Parathyroid adenoma (tissue), 2 donors: ENCODE data around the gene MAGEA9.
"Not testable (repeated sequence)": the region's sequence is repeated elsewhere in the genome, so short reads cannot be mapped to it uniquely, and the experiment has no call there.

Experiments used
- H2AFZ ChIP-seq: fragments of 300-600 bp; sonication (generic); one replicate; pipeline ENCODE4 v1.7.0; 2017; ENCODE audit warnings: antibody characterized with exemption, mild to moderate bottlenecking
- H3K27ac ChIP-seq: fragments of 300-600 bp; sonication (generic); one replicate; pipeline ENCODE4 v1.7.0; 2017
- H3K27me3 ChIP-seq: fragments of 300-600 bp; sonication (generic); one replicate; pipeline ENCODE4 v1.7.0; 2017; ENCODE audit warnings: low read length; ENCODE audit not compliant: control insufficient read depth, insufficient read depth
- H3K36me3 ChIP-seq: fragments of 300-600 bp; sonication (generic); one replicate; pipeline ENCODE4 v1.7.0; 2017; ENCODE audit warnings: low read length; ENCODE audit not compliant: control insufficient read depth, insufficient read depth
- H3K4me1 ChIP-seq: fragments of 300-600 bp; sonication (generic); one replicate; pipeline ENCODE4 v1.7.0; 2017; ENCODE audit warnings: control low read depth
- H3K4me2 ChIP-seq: fragments of 300-600 bp; sonication (generic); one replicate; pipeline ENCODE4 v1.7.0; 2017; ENCODE audit warnings: low read length
- H3K4me3 ChIP-seq: fragments of 300-600 bp; sonication (generic); one replicate; pipeline ENCODE4 v1.7.0; 2017; ENCODE audit warnings: low read depth, low read length
- H3K79me2 ChIP-seq: fragments of 300-600 bp; sonication (generic); one replicate; pipeline ENCODE4 v1.7.0; 2017; ENCODE audit warnings: control low read depth
- H3K9ac ChIP-seq: fragments of 300-600 bp; sonication (generic); one replicate; pipeline ENCODE4 v1.7.0; 2017; ENCODE audit warnings: mild to moderate bottlenecking
- H3K9me3 ChIP-seq: fragments of 300-600 bp; sonication (generic); one replicate; pipeline ENCODE4 v1.7.0; 2017; ENCODE audit warnings: low read length; ENCODE audit not compliant: control insufficient read depth
- CTCF ChIP-seq: fragments of 300-600 bp; sonication (generic); IDR thresholded peaks from one replicate; pipeline ENCODE4 v1.7.0; 2017; ENCODE audit warnings: antibody characterized with exemption, mild to moderate bottlenecking
- donor health status: primary hyperparathyroidism.

Gene MAGEA9

GRCh38 chrX:149795531-149795930, 13.8 kb downstream of the MAGEA9 start:
- not testable (repeated sequence) for H3K4me1 ChIP-seq, H3K9ac ChIP-seq, H3K4me2 ChIP-seq, H3K27me3 ChIP-seq, H3K27ac ChIP-seq, H3K36me3 ChIP-seq, H3K79me2 ChIP-seq, H3K9me3 ChIP-seq, H3K4me3 ChIP-seq, H2AFZ ChIP-seq

- no peaks in the 10 kb centered on the region for H3K79me2 ChIP-seq
- H3K4me1 ChIP-seq = no peaks in the 10 kb centered on the region
- no peak overlapping the region for H3K4me3 ChIP-seq
- H3K4me2 ChIP-seq = no peak overlapping the region
- H3K27ac ChIP-seq = no peak overlapping the region
- no peaks in the 10 kb centered on the region for H3K27me3 ChIP-seq
- TF ChIP-seq CTCF = no peak
- H2AFZ ChIP-seq = no peak overlapping the region
- H3K9ac ChIP-seq = no peak overlapping the region
- no peaks in the 10 kb centered on the region for H3K36me3 ChIP-seq
- H3K9me3 ChIP-seq = no peaks in the 10 kb centered on the region
Measured at GRCh38 chrX:149799095-149799714, 17.5 kb downstream of the MAGEA9 start.

GRCh38 chrX:149799938-149800337, 18.2 kb downstream of the MAGEA9 start:
- no peak overlapping the region for H3K9ac ChIP-seq
- H3K27ac ChIP-seq = no peak overlapping the region
- no peaks in the 10 kb centered on the region for H3K27me3 ChIP-seq
- H3K9me3 ChIP-seq = no peaks in the 10 kb centered on the region
- no peak overlapping the region for H3K4me3 ChIP-seq
- H3K4me1 ChIP-seq = no peaks in the 10 kb centered on the region
- H3K79me2 ChIP-seq = no peaks in the 10 kb centered on the region
- H3K36me3 ChIP-seq = no peaks in the 10 kb centered on the region
- no peak overlapping the region for H2AFZ ChIP-seq
- H3K4me2 ChIP-seq = no peak overlapping the region
- TF ChIP-seq CTCF = no peak

- H3K4me3 ChIP-seq = no peak overlapping the region
Measured at GRCh38 chrX:149803458-149804062, 21.8 kb downstream of the MAGEA9 start.

GRCh38 chrX:149804102-149804501, 22.4 kb downstream of the MAGEA9 start:
- no peak for TF ChIP-seq CTCF
- H3K27ac ChIP-seq = no peak overlapping the region
- no peaks in the 10 kb centered on the region for H3K4me1 ChIP-seq

More at GRCh38 chrX:149803458-149804062, 21.8 kb downstream of the MAGEA9 start:
- Histone ChIP-seq H3K4me1 (no peaks in the 10 kb centered on the region), H3K27ac (no peak overlapping the region), H3K9ac (no peak overlapping the region), H3K4me2 (no peak overlapping the region), H3K36me3 (no peaks in the 10 kb centered on the region), H3K27me3 (no peaks in the 10 kb centered on the region), H2AFZ (no peak overlapping the region), H3K9me3 (no peaks in the 10 kb centered on the region), H3K79me2 (no peaks in the 10 kb centered on the region)
- no peak for TF ChIP-seq CTCF

More at GRCh38 chrX:149804102-149804501, 22.4 kb downstream of the MAGEA9 start:
- no peaks in the 10 kb centered on the region for H3K27me3 ChIP-seq
- no peak overlapping the region for H3K4me2 ChIP-seq
- H3K9ac ChIP-seq = no peak overlapping the region
- no peak overlapping the region for H3K4me3 ChIP-seq
- no peaks in the 10 kb centered on the region for H3K79me2 ChIP-seq
- H3K9me3 ChIP-seq = no peaks in the 10 kb centered on the region
- no peak overlapping the region for H2AFZ ChIP-seq
- H3K36me3 ChIP-seq = no peaks in the 10 kb centered on the region
